Mesendoderm (in vitro differentiated cells): ENCODE data around the gene IL11RA. TPM values are rescaled to one million over a fixed set of nuclear protein-coding genes. Genes with fewer than 3 reads are reported as not detected.

Experiments used
- DNase-seq: peaks from one replicate; pipeline ENCODE4 v3.0.0; 2013
- H2AK5ac ChIP-seq: 2 replicates; pipeline ENCODE4 v1.6.1; 2013; ENCODE audit warnings: low read length, inconsistent platforms
- H2BK120ac ChIP-seq: 2 replicates; pipeline ENCODE4 v1.6.1; 2013; ENCODE audit warnings: low read depth, mild to moderate bottlenecking, low read length, moderate library complexity, mixed read lengths
- H2BK15ac ChIP-seq: replicated peaks from 2 replicates; pipeline ENCODE4 v1.6.1; 2013; ENCODE audit warnings: low read depth, mild to moderate bottlenecking, moderate library complexity
- H2BK5ac ChIP-seq: 2 replicates; pipeline ENCODE4 v1.6.1; 2013; ENCODE audit warnings: low read length, inconsistent platforms
- H3K18ac ChIP-seq: 2 replicates; pipeline ENCODE4 v1.6.1; 2013; ENCODE audit warnings: mild to moderate bottlenecking, low read length, mixed read lengths
- H3K23ac ChIP-seq: one replicate; pipeline ENCODE4 v1.6.1; 2013; ENCODE audit warnings: low read length
- H3K27ac ChIP-seq: 2 replicates; pipeline ENCODE4 v1.5.1; 2013; ENCODE audit warnings: low read depth, mild to moderate bottlenecking, inconsistent platforms, low read length, moderate library complexity
- H3K27me3 ChIP-seq: 2 replicates; pipeline ENCODE4 v1.6.1; 2013; ENCODE audit warnings: low read length, control low read depth, mild to moderate bottlenecking, inconsistent platforms; ENCODE audit not compliant: insufficient read depth, poor library complexity
- H3K36me3 ChIP-seq: 2 replicates; pipeline ENCODE4 v1.6.1; 2013; ENCODE audit warnings: low read length, inconsistent platforms; ENCODE audit not compliant: control insufficient read depth, insufficient read depth
- H3K4ac ChIP-seq: one replicate; pipeline ENCODE4 v1.6.1; 2013; ENCODE audit warnings: low read depth, mild to moderate bottlenecking, low read length, moderate library complexity
- H3K4me1 ChIP-seq: 2 replicates; pipeline ENCODE4 v1.6.1; 2013; ENCODE audit warnings: low read depth, low read length, inconsistent platforms; ENCODE audit not compliant: control insufficient read depth
- H3K4me2 ChIP-seq: 2 replicates; pipeline ENCODE4 v1.6.1; 2013; ENCODE audit warnings: low read length
- H3K4me3 ChIP-seq: 2 replicates; pipeline ENCODE4 v1.5.1; 2013; ENCODE audit warnings: mild to moderate bottlenecking, low read length
- H3K56ac ChIP-seq: one replicate; pipeline ENCODE4 v1.6.1; 2013; ENCODE audit warnings: low read length
- H3K79me1 ChIP-seq: 2 replicates; pipeline ENCODE4 v1.6.1; 2013; ENCODE audit warnings: low read length, inconsistent platforms
- H3K79me2 ChIP-seq: 2 replicates; pipeline ENCODE4 v1.6.1; 2013; ENCODE audit warnings: mild to moderate bottlenecking, low read length; ENCODE audit not compliant: control insufficient read depth, insufficient read depth
- H3K9ac ChIP-seq: 2 replicates; pipeline ENCODE4 v1.6.1; 2013; ENCODE audit warnings: low read length, inconsistent platforms
- H4K5ac ChIP-seq: one replicate; pipeline ENCODE4 v1.6.1; 2013; ENCODE audit warnings: low read length
- H4K8ac ChIP-seq: one replicate; pipeline ENCODE4 v1.6.1; 2013; ENCODE audit warnings: low read depth, mild to moderate bottlenecking, control low read depth, low read length, moderate library complexity
- WGBS: extraction: QIAGEN DNeasy Blood & Tissue Kit; methylation state at CpG from one replicate; pipeline ENCODE4 v1.1.7; 2013; ENCODE audit warnings: low lambda C conversion rate, missing lambda C conversion rate; ENCODE audit not compliant: insufficient coverage; ENCODE audit errors: extremely low coverage; 5-methylcytosine and 5-hydroxymethylcytosine counted together
- polyA plus RNA-seq, 2 experiments: library from polyadenylated mRNA; stranded (reverse); fragments of 200-250 nt; gene quantifications; one replicate each; pipeline ENCODE4 v1.2.3, GENCODE V29; 2013

IL11RA gene
- 2.3 TPM for polyA plus RNA-seq (2013, experiment 1 of 2)
- polyA plus RNA-seq (2013, experiment 2 of 2) = 2.8 TPM

- H3K27ac ChIP-seq = no peak within 1 kb of the TSS
- H2BK15ac ChIP-seq = no peak within 1 kb of the TSS
- no peak within 1 kb of the TSS for H4K8ac ChIP-seq
- peak within 1 kb of the TSS; percentile 79 for H3K4me2 ChIP-seq
- no CpG with 5 or more reads among the region's 24 CpGs for WGBS
- H2AK5ac ChIP-seq = peak within 1 kb of the TSS; percentile 68
- peak within 1 kb of the TSS; percentile 88 for H2BK5ac ChIP-seq
- no peak within 1 kb of the TSS for H4K5ac ChIP-seq
- no peaks in the 10 kb centered on the region for H3K27me3 ChIP-seq
- peak within 1 kb of the TSS; percentile 51 for H3K4me3 ChIP-seq
- H3K23ac ChIP-seq = peak within 1 kb of the TSS; percentile 67
- peak within 1 kb of the TSS; percentile 20 for H3K18ac ChIP-seq
- H3K56ac ChIP-seq = peak within 1 kb of the TSS; percentile 96
- no peaks in the 10 kb centered on the region for H3K36me3 ChIP-seq
- peaks cover 14% of the 10 kb centered on the region for H3K79me1 ChIP-seq
- peak within 1 kb of the TSS; percentile 93 for H3K9ac ChIP-seq
- peaks cover 33% of the 10 kb centered on the region for H3K4me1 ChIP-seq
- no peak within 1 kb of the TSS for H2BK120ac ChIP-seq
- DNase-seq = peak; percentile 98
- H3K79me2 ChIP-seq = peaks cover 5% of the 10 kb centered on the region
- H3K4ac ChIP-seq = no peak within 1 kb of the TSS
Measured at GRCh38 chr9:34651876-34652601, at the start of gene IL11RA. IL11RA (plus strand) TSS chr9:34652185; CDS start chr9:34655218, 3,033 bp downstream.

GRCh38 chr9:34603610-34604231 is 48.3 kb upstream of the IL11RA start:
- Histone ChIP-seq H3K79me2 (no peaks in the 10 kb centered on the region), H3K36me3 (no peaks in the 10 kb centered on the region), H2AK5ac (no peak overlapping the region), H3K23ac (no peak overlapping the region), H3K4me1 (no peaks in the 10 kb centered on the region), H3K4me3 (no peak overlapping the region), H4K8ac (no peak overlapping the region), H3K27me3 (no peaks in the 10 kb centered on the region), H2BK5ac (no peak overlapping the region), H2BK120ac (no peak overlapping the region), H3K4ac (no peak overlapping the region), H3K27ac (no peak overlapping the region), H3K4me2 (no peak overlapping the region), H4K5ac (no peak overlapping the region), H2BK15ac (no peak overlapping the region), H3K79me1 (no peaks in the 10 kb centered on the region), H3K18ac (no peak overlapping the region), H3K9ac (no peak overlapping the region), H3K56ac (no peak overlapping the region)
- DNase-seq = peak; percentile 83
- no CpG with 5 or more reads among the region's 4 CpGs for WGBS

- no peak for DNase-seq
- H3K18ac ChIP-seq = no peak overlapping the region
- no peak overlapping the region for H3K4ac ChIP-seq
- no peak overlapping the region for H2AK5ac ChIP-seq
- no peak overlapping the region for H3K56ac ChIP-seq
- H3K23ac ChIP-seq = no peak overlapping the region
- H3K79me1 ChIP-seq = no peaks in the 10 kb centered on the region
- no peak overlapping the region for H2BK120ac ChIP-seq
- no peak overlapping the region for H3K27ac ChIP-seq
- no peak overlapping the region for H3K9ac ChIP-seq
- no peaks in the 10 kb centered on the region for H3K79me2 ChIP-seq
- no peaks in the 10 kb centered on the region for H3K36me3 ChIP-seq
- H3K4me2 ChIP-seq = no peak overlapping the region
- H3K27me3 ChIP-seq = no peaks in the 10 kb centered on the region
- H2BK15ac ChIP-seq = no peak overlapping the region
- H3K4me3 ChIP-seq = no peak overlapping the region
- no peak overlapping the region for H4K8ac ChIP-seq
- no peak overlapping the region for H2BK5ac ChIP-seq
- no peak overlapping the region for H4K5ac ChIP-seq
- no peaks in the 10 kb centered on the region for H3K4me1 ChIP-seq
Measured at GRCh38 chr9:34606190-34606589, 45.8 kb upstream of the IL11RA start.

- Histone ChIP-seq H3K56ac (no peak overlapping the region), H2AK5ac (no peak overlapping the region), H3K79me2 (no peaks in the 10 kb centered on the region), H2BK5ac (no peak overlapping the region), H3K18ac (no peak overlapping the region), H2BK120ac (no peak overlapping the region), H3K4me2 (no peak overlapping the region), H3K23ac (no peak overlapping the region), H3K4ac (no peak overlapping the region), H4K8ac (no peak overlapping the region), H3K79me1 (no peaks in the 10 kb centered on the region), H3K4me3 (no peak overlapping the region), H3K4me1 (peaks cover 3% of the 10 kb centered on the region), H3K27me3 (no peaks in the 10 kb centered on the region), H3K9ac (no peak overlapping the region), H2BK15ac (no peak overlapping the region), H3K36me3 (no peaks in the 10 kb centered on the region), H3K27ac (no peak overlapping the region), H4K5ac (no peak overlapping the region)
- no peak for DNase-seq
- no CpG with 5 or more reads among the region's 3 CpGs for WGBS
Measured at GRCh38 chr9:34606905-34607304, 45.1 kb upstream of the IL11RA start.

- Histone ChIP-seq H3K79me1 (no peaks in the 10 kb centered on the region), H2BK120ac (no peak overlapping the region), H2BK5ac (no peak overlapping the region), H3K9ac (no peak overlapping the region), H3K27me3 (no peaks in the 10 kb centered on the region), H3K4me2 (no peak overlapping the region), H3K23ac (no peak overlapping the region), H3K79me2 (no peaks in the 10 kb centered on the region), H2BK15ac (no peak overlapping the region), H3K36me3 (no peaks in the 10 kb centered on the region), H2AK5ac (no peak overlapping the region), H3K18ac (no peak overlapping the region), H3K27ac (no peak overlapping the region), H4K8ac (no peak overlapping the region), H3K4ac (no peak overlapping the region), H3K4me1 (peaks cover 3% of the 10 kb centered on the region), H3K56ac (no peak overlapping the region), H4K5ac (no peak overlapping the region), H3K4me3 (no peak overlapping the region)
- no CpG with 5 or more reads among the region's 2 CpGs for WGBS
- no peak for DNase-seq
Measured at GRCh38 chr9:34607331-34607730, 44.7 kb upstream of the IL11RA start.
